ENCODE results near the gene SNAPC2. TPM values are rescaled to one million over a fixed set of nuclear protein-coding genes. Genes with fewer than 3 reads are reported as not detected.

SNAPC2 gene
- total and polyA plus RNA-seq, 4 donors, result 7.6 to 32.1 (median 21.1) TPM

GRCh38 chr19:7940841-7941240 is 20.7 kb downstream of the SNAPC2 start:
- H3K4me1 ChIP-seq (ENCODE audit: control insufficient read depth in 5 of 5, insufficient read depth in 5 of 5, low read length in 5 of 5), result peaks cover 0 to 10% (median 0%) of the 10 kb centered on the region in 5 donors
- no peak overlapping the region for H3K4me3 ChIP-seq
- H3K36me3 ChIP-seq (ENCODE audit: control insufficient read depth in 4 of 4, insufficient read depth in 4 of 4, low read length in 4 of 4), result peaks cover 5 to 24% (median 11%) of the 10 kb centered on the region in 4 donors
- 94 to 96% methylated on average over 13 of the region's 13 CpGs for WGBS, 2 donors
- ATAC-seq (ENCODE audit: insufficient read depth, low FRiP score), result no peak
- H3K27me3 ChIP-seq (ENCODE audit: control insufficient read depth in 3 of 3, insufficient read depth in 3 of 3, low read length in 2 of 3), result no peaks in the 10 kb centered on the region
- H3K9ac ChIP-seq (ENCODE audit: insufficient read depth in 1 of 2, low read length in 2 of 2), result no peak overlapping the region
- TF ChIP-seq, protein P1, sequence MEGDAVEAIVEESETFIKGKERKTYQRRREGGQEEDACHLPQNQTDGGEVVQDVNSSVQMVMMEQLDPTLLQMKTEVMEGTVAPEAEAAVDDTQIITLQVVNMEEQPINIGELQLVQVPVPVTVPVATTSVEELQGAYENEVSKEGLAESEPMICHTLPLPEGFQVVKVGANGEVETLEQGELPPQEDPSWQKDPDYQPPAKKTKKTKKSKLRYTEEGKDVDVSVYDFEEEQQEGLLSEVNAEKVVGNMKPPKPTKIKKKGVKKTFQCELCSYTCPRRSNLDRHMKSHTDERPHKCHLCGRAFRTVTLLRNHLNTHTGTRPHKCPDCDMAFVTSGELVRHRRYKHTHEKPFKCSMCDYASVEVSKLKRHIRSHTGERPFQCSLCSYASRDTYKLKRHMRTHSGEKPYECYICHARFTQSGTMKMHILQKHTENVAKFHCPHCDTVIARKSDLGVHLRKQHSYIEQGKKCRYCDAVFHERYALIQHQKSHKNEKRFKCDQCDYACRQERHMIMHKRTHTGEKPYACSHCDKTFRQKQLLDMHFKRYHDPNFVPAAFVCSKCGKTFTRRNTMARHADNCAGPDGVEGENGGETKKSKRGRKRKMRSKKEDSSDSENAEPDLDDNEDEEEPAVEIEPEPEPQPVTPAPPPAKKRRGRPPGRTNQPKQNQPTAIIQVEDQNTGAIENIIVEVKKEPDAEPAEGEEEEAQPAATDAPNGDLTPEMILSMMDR (IDR thresholded peaks at IDR 0.05; ENCODE audit: control extremely low read depth, extremely low read depth), result no peak
- H3K9me3 ChIP-seq (ENCODE audit: control insufficient read depth in 4 of 4, insufficient read depth in 3 of 4, low read length in 3 of 4), result no peaks in the 10 kb centered on the region
- H3K27ac ChIP-seq (ENCODE audit: low read depth in 1 of 2, low read length in 1 of 2), result no peak overlapping the region
- DNase-seq, result no peak

DNA sequence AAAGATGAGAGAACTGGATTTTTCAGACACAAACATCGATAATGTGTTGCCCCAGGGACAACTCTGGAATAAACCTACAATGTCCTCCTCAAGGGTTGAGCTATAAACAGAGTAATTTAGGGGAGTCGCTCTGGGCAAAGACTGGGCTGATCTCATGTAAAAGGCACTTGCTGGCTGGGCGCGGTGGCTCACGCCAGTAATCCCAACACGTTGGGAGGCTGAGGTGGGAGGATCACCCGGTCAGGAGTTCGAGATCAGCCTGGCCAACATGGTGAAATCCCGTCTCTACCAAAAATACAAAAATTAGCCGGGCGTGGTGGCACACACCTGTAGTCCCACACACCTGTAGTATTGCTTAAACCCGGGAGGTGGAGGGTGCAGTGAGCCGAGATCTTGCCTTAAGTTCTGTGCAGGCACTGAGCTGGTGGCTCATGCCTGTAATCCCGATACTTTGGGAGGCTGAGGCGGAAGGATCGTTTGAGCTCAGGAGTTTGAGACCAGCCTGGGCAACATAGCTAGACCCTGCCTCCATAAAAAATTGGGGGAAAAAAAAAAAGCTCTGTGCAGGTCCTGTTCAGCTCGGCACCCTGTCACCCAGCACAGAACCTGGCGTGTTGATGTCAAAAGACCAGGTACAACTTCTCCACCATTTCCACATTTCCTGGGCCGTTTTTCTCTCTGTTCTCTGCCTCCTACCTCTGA is 21.9 kb downstream of the SNAPC2 start:
- Histone ChIP-seq H3K9ac (ENCODE audit: insufficient read depth in 1 of 2, low read length in 2 of 2) (peak overlapping the region in 1 of 2 donors; percentile 32), H3K9me3 (ENCODE audit: control insufficient read depth in 4 of 4, insufficient read depth in 3 of 4, low read length in 3 of 4) (no peaks in the 10 kb centered on the region), H3K4me3 (no peak overlapping the region), H3K27ac (ENCODE audit: low read depth in 1 of 2, low read length in 1 of 2) (no peak overlapping the region), H3K27me3 (ENCODE audit: control insufficient read depth in 3 of 3, insufficient read depth in 3 of 3, low read length in 2 of 3) (no peaks in the 10 kb centered on the region), H3K36me3 (ENCODE audit: control insufficient read depth in 4 of 4, insufficient read depth in 4 of 4, low read length in 4 of 4) (peaks cover 5 to 18% (median 9%) of the 10 kb centered on the region in 4 donors), H3K4me1 (ENCODE audit: control insufficient read depth in 5 of 5, insufficient read depth in 5 of 5, low read length in 5 of 5) (peaks cover 0 to 10% (median 0%) of the 10 kb centered on the region in 5 donors)
- WGBS, 2 donors, result 91 to 93% methylated on average over 19 of the region's 19 CpGs
- no peak for DNase-seq
- TF ChIP-seq, protein P1 (IDR thresholded peaks at IDR 0.05; ENCODE audit: control extremely low read depth, extremely low read depth), result no peak
- no peak for ATAC-seq (ENCODE audit: insufficient read depth, low FRiP score)

DNA sequence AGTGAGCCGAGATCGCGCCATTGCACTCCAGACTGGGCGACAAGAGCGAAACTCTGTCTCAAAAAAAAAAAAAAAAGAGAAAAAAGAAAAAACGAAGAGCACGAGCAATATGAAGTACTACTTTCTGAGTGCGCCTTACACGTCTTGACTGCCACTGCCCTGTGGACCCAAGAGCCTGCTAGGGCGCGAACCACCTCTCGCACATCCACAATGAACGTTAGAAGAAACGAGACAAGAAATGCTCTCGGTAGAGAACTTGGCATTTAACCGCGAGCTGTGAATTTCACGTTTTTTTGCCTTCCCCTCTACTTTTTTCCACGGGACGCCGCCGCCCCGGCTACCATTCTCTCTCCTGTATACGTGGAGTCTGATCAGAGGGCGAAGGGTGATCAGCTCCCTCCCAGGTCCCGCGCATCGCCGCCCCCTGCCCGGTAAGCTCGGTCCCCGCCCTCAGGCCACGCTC is 22.9 kb downstream of the SNAPC2 start:
- Histone ChIP-seq H3K36me3 (ENCODE audit: control insufficient read depth in 4 of 4, insufficient read depth in 4 of 4, low read length in 4 of 4) (peaks cover 5 to 12% (median 8%) of the 10 kb centered on the region in 4 donors), H3K27ac (ENCODE audit: low read depth in 1 of 2, low read length in 1 of 2) (peak overlapping the region; percentile 86 to 98), H3K4me3 (peak overlapping the region; percentile 81), H3K9me3 (ENCODE audit: control insufficient read depth in 4 of 4, insufficient read depth in 3 of 4, low read length in 3 of 4) (no peaks in the 10 kb centered on the region), H3K27me3 (ENCODE audit: control insufficient read depth in 3 of 3, insufficient read depth in 3 of 3, low read length in 2 of 3) (no peaks in the 10 kb centered on the region), H3K9ac (ENCODE audit: insufficient read depth in 1 of 2, low read length in 2 of 2) (peak overlapping the region; percentile 90 to 100), H3K4me1 (ENCODE audit: control insufficient read depth in 5 of 5, insufficient read depth in 5 of 5, low read length in 5 of 5) (peaks cover 0 to 10% (median 0%) of the 10 kb centered on the region in 5 donors)
- 4 to 5% methylated on average over 33 of the region's 33 CpGs for WGBS, 2 donors
- TF ChIP-seq, protein P1 (IDR thresholded peaks at IDR 0.05; ENCODE audit: control extremely low read depth, extremely low read depth), result no peak
- ATAC-seq (ENCODE audit: insufficient read depth, low FRiP score), result no peak
- peak in 1 of 3 donors; percentile 46 for DNase-seq

All from lung (tissue), 12 donors.